Hematopoietic multipotent progenitor cell treated with erythropoietin and hydrocortisone succinate and interleukin-3 and kit ligand, for 6 days (in vitro differentiated cells): ENCODE measurements around the gene IFT57.
A peak's percentile ranks its signal among the peaks of the same experiment; 100 is the strongest.

ENCODE experiments used
- DNase-seq: peaks from one replicate; pipeline ENCODE4 v3.0.0-alpha.2; 2015

IFT57 gene

DNA sequence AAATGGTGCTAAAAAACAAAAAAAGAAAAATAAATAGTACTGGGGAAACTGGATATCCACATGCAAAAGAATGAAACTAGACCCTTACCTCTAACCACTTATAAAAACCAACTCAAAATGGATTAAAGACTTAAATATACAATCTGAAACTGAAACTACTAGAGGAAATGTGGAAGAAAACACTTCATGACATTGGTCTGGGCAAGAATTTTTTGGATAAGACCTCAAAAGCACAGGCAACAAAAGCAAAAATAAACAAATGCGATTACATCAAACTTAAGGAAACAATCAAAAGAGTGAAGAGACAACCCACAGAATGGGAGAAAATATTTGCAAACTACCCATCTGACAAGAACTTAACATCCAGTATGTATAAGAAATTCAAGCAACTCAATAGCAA lies 6.4 kb downstream of the IFT57 start:
- DNase-seq: no peak

DNA sequence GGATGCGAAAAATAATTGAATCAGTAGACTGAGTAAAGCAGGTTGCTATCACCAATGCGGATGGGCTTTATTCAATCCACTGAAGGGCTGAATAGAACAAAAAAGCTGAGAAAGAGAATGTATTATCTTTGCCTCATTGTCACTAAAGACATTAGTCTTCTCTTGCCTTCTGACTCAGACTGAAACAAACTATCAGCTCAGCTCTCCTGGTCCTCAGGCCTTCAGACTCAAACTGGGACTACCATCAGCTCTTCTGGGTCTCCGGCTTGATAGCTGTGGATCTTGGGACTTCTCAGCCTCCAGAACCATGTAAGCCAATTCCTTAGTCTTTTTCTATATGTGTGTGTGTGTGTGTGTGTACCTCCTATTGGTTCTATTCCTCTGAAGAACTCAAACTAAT lies 12.6 kb downstream of the IFT57 start:
- no peak for DNase-seq

DNA sequence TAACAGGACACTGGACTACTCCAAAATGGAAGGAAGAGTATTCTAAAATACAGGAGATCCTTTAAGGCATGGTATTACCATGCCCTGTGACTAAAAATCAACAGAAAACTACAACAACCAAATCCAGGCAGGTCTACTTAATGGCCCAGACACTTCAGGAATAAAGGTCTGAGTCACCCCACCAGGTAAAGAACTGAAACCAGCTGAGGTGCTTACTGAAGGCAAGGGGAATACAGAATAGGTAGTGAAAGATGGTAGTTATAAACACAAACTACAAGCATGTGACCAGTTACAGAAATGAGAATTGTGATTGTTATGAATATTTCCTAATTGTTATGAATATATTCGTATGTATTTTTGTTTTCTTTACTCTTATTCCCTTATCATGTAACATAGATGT lies 13.4 kb downstream of the IFT57 start:
- no peak for DNase-seq

DNA sequence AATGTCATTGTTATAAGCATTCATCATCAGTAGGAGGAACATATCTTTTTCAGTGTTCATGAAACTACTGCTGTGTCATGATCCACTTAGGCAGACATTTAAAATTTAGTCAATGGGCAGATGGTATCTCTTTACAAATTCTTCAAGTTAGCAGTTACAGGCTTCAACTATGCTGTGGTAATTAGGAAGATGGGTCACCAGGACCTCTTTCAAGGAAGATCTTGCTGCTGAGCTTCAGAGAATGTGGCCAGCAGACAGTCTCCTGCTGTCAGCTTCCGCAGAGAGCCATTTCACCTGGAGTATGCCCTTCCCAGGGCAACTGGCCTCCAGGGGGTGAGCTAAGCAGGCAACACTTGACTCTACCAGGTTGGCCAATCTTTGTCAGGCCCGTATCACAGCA lies 19.4 kb downstream of the IFT57 start:
- peak; percentile 23 for DNase-seq

DNA sequence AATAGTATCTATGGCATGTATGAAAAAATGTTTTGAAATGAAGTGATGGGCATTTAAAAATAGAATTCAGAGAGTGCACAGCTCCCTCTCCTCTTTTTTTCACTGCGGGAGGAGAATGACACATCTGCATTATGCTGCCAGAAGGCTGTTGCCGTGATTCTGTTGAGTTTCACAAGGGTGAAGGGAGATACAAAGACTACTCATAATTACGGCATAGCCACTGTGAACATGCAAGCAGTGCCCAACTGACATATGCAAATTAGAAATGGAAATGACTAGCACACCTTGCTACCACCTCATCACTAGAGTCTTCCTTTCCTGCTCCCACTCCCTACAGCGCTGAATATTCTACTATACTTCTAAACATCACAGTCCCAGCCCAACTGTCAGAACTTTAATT lies 20.1 kb downstream of the IFT57 start:
- DNase-seq: no peak

DNA sequence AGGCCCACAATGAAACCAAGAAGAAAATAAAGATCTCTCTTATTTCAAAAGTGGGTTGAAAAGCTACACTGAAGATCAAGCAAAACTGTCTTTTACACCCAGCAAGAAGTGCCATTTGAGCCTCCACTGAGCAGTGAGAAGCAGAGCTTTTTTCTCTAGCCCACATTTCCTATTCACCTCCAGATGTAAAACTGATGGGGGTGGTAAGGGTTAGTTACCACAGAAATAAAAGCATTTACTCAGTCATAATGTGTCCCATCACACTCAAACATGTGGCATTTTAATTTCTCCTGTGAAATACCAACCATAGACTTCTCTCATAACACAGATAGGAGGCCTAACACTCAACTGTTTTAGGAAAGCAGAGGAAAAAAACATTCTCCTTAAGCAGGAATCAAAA lies 21.0 kb downstream of the IFT57 start:
- no peak for DNase-seq

DNA sequence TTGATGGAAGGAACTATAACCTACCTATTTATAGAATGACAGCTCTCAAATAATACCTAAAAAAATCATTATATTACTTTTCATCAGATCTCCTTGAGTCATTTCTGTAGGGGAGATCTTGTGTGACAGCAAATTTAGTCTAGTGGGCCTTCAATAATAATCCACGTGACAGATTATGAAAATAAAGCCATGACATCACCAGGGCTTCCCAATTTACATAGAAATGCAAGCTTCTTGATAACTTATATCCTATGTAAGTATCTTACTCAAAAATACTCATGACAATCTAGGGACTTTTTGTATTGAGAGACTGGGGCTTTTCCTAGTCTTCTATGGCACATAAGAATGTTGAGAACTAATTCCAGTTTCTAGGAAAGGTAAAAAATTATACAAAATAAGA lies 21.6 kb downstream of the IFT57 start:
- no peak for DNase-seq

DNA sequence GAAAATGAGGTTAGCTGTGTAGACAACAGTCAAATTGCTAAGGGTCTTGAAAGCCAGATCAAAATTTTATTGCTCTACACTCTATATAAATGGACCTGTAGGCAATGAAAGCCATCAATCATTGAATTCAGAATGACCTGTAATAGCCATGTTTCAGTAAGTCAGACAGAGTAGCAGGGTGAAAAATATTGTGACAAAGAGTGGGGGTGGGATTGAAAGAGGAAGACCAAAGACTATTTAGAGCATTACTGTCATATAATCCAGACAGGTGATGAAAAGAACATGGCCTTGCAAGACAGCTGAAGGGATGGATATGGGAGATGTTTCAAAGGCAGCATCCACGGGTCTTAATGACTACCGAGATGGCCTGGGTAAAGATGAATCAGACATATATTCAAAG lies 22.2 kb downstream of the IFT57 start:
- no peak for DNase-seq

DNA sequence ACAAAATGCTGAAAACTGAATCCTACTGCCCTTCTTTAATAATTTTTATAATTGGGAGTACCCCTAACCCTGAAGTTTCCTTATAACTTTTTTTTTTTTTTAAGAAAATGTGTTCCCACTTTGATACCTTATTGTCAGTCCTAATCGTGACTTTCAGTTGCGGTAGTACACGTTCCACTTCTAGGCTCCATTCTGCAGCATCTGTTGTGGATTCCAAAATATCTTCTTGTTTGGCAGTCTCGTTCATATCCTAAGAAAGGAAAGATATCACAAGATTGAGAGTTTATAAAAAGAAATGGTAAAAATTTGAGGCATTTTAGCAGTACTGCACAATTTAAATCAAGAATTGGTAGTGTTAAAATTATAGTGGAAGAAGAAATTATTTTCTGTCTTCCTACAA lies 30.8 kb downstream of the IFT57 start:
- DNase-seq: no peak

DNA sequence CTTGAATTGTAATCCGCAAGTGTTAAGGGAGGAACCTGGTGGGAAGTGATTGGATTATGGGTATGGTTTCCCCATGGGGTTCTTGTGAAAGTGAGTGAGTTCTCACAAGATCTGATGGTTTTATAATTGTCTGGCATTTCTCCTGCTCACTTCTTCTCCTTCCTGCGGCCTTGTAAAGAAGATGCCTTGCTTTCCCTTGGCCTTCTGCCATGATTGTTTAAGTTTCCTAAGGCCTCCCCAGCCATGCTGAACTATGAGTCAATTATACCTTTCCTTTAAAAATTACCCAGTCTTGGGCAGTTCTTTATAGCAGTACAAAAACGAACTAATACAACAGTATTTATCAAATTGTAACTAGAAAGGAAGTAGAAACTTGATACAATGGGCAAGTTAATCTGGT lies 31.9 kb downstream of the IFT57 start:
- no peak for DNase-seq

DNA sequence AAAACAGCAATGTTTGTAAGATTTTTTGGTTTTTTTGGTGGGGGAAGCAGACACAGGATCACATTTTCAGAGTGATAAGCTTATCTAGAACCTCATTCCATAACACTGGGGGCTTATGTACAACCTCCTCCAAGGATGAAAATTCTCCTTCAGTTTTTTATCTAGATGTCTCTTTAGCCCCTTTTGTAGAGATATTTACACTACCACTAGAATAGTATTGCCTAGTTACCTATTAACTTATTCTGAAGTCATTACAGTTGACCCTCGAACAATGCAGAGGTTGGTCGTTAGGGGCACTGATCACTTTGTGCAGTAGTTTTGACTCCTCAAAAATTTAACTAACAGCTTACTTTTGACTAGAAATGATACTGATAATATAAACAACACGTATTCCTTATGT lies 32.8 kb downstream of the IFT57 start:
- no peak for DNase-seq

DNA sequence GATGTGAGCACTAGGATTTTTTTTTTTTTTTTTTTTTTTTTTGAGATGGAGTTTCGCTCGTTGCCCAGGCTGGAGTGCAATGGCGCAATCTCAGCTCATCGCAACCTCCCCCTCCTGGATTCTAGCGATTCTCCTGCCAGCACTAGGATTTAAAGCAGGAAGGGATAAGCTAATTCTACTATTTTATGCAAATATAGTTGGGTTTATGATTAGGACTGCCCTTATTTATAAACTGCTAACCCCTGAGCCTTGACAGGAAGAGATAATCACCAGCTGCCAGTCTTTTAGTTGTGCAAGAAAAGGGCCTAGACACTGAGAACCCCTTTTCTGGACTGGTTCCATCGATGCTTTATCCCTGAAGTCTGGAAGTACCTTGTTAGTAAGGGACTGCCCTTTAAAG lies 36.7 kb downstream of the IFT57 start:
- DNase-seq: no peak

DNA sequence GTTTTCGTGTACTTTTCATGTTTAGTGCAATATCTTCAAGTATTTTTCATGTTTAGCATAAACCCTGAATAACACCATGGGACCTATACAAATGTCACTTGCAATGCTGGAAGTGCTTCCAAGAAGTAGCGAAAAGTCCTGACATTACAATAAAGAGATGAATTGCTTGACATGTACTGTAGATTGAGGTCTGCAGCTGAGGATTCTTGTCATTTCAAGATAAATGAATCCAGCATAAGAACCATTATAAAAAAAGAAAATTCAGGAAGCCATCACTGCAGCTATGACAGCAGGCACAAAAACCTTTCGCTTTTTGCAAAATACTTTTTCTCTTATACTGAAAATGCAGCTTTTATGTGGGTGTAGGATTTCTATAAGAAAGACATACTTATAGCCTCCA lies 37.4 kb downstream of the IFT57 start:
- DNase-seq: no peak

DNA sequence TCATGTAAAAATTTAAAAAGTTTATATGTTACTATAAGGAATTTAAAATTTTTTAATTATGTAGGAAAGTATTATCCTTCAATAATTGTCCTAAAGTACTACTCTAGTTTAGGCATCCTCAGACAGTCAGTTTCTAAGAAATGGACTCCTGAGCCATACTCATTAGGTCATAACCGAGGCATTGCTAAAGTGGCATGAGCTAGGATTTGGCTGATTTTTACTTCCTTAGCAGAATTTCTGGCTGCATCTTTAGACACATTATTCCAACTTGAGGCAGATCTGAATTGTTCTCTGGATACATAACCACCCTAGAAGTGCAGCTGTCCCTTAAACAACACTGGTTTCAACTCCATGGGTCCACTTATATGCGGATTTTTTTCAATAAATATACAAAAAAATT lies 38.3 kb downstream of the IFT57 start:
- DNase-seq: no peak

DNA sequence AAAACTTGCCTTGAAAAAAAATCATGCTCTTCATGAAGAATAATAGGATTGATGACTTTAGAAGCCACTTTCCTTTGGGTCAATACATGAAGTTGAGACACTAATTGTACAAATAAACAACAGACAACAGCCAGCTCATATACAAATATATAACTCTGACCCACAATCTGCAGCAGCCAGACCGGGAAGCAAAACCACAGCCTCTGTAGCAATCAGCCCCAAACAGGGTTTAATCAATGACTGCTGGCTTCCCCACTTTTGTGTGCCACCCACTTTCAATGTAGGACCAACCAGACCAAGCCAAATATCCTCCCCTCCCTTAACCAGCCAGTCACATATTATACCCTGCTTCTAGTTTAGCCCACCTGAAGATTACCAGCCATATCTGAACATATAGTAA lies 39.0 kb downstream of the IFT57 start:
- DNase-seq: peak; percentile 91

DNA sequence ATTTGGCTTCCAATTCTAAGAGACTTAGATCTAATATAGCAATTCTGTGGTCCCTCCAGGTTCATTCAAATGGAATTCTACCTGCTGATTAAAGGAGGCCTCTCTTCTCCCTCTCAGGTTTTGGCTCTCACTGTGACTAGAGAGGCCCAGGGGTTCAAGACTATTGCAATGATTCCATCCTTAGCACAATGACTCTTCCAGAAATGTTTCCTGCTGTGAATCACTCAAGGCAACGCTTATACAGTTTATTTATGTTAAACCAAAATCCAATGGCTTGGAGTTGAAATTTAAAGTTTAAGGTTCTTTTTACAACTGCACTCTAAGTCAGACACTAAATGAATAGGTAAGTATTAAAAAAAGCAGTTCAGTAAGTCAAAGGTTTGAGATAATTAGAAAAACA lies 39.9 kb downstream of the IFT57 start:
- DNase-seq: no peak

DNA sequence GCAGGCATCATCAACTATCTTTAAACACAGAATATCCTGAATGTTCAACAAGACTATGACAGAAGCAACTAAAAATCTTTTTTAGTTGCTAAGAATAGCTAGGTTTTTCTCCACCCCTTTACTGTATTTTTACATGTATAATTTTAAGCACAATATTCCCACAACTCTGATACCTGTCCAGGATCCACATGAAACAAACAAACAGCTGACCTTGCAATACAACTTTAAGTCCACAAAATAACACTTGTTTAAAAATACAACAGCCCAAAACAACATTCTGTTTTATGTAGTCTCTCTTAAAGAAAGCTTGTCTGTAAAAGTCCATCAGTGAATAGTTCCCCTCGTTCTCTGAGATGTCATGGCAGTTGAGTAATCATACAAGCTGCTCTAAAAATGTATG lies 41.1 kb downstream of the IFT57 start:
- no peak for DNase-seq

DNA sequence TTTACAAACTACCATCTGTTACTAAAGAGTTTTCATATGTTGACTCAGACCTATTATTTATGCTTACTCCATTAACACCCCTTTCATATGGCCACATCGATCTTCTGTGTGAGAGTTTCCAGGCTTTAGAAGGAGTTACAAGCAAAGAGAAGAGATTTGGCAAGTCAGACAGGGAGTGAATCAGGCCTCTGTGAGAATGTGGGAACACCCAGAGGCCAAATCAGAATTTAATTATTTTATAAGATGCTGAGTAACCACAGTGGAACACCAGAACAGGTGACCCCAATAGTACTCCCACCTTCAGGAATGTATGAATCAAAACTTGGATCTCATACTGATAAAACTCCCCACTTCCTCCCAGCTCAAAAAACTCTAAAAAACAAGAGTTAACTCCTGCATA lies 42.0 kb downstream of the IFT57 start:
- DNase-seq: no peak

DNA sequence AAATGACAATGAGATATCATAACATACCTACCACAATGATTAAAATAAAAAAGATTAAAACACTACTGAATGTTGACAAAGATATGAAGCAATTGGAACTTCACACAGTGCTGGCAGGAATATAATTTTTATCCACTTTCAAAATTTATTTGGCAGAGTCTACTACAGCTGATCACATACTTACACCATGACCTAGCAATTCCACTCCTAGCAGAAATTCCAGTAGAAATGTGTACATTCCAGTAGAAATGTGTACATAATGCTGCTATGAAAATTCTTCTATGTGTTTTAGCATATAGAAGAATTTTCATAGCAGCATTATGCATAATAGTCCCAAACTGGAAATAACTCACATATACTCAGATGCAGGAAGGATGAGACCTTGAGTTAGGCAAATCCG lies 43.5 kb downstream of the IFT57 start:
- DNase-seq: no peak

DNA sequence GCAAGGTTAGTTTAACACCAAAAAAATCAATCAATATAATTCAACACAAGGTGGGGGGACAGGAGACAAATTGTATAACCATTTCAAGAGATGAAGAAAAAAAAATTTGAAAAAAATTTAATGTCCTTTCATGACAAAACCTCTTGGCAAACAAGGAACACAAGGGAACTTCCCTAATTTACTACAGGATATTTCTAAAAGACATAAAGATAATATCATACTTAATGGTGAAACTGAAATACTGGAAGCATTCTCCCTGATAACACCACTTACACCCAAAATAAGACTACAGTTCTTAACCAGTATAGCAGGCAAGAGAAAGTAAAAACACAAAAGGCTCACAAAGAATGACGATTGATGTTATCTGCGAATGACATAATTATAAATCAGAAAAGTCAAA lies 44.7 kb downstream of the IFT57 start:
- DNase-seq: peak; percentile 42

DNA sequence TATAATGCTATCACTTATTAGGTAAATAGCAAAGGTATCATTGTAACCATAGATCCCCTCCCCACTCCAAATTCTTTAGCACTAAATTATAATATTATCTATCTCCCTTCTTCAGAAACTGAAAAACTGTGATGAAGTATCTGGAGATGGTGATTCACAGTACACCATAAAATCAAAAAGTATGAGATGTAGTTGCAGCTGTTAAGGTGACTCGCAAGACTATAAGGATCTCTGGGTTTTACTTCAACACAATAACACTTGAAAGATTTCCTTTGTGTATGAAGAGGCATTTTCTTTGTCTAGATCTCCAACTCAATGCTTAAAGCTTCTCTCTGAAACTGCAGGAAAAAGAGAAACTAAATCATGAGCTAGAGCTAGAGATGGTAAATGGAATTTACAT lies 46.9 kb downstream of the IFT57 start:
- DNase-seq: no peak

DNA sequence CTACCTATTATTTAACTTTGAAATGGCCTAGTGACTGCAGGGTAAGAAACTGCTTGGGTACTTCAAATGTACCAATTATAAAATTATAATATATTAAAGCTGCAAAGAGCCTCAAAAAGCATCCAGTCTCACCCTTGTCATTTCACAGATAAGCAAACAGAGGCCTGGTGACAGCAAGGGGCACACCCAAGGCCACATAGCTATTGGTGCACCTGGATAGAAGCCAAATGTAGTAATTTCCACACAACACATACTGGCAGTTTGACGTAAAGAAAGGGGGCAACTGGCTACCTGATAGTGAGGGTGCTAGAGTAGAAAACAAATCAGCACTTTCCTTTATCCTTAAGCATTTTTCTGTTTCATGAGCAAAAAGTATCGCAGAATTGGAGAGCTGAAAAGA lies 51.1 kb downstream of the IFT57 start:
- peak; percentile 91 for DNase-seq

DNA sequence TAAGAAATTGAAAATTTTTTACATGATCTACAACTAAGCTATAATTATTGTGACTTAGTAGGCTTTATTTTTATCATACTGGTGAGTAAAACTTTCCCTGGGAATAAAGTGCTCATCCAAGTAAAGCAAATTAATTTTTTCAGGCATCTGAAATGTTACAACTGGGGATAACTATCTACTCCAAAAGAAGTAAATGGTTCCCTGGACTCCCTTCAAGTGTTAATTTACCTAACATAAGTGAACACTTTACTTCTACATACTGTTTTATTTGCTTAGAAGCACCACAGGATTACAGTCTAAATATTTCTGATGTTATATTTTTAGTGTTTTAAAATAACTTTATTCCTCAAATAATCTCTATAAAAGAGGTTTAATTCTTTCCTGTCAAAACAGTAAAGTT lies 57.8 kb downstream of the IFT57 start:
- no peak for DNase-seq

DNA sequence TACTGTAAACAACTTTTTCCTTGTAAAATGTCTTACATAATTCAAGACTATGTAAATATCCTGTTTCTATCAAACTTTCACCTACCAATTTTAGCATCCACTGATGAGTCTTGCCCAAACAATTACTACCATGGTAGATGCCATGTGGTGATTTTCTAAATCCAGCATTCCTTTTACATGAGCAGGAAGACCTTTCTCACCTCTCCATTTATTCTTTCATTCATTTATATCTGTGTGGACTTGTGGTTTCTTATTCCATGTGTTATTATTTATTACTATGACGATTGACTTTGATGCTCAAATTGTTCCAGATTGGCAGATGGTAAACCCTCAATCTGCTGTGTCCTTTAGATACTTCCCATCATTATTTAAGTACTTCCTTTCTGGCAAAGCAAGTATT lies 62.4 kb downstream of the IFT57 start:
- DNase-seq: no peak

DNA sequence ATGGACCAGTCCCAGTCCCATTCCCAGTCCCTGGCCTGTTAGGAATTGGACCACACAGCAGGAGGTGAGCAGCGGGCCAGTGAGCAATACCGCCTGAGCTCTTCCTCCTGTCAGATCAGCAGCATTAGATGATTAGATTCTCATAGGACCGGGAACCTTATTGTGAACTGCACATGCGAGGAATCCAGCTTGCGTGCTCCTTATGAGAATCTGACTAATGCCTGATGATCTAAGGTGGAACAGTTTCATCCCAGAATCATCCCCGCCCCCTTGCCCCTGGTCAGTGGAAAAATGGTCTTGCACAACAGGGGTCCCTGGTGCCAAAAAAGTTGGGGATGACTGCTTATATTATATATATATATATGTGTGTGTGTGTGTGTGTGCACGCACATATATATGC lies 63.1 kb downstream of the IFT57 start:
- no peak for DNase-seq

DNA sequence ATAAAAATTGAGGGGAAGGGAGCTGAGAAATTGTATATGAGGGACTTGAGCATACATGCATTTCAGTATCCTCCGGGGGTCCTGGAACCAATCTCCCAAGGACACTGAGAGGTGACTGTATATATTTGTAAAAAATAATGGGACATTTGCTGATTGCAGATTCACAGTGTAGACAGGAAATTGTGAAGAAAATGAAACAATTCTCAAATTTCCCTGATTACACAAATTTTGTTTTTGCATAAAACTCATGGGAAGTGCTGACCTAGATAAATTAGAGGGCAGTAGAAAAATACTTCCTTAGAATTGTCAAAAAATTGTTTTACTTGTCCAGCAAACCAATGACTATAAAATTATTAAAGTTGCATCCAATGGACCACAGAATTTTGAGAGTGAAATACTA lies 64.0 kb downstream of the IFT57 start:
- DNase-seq: no peak

DNA sequence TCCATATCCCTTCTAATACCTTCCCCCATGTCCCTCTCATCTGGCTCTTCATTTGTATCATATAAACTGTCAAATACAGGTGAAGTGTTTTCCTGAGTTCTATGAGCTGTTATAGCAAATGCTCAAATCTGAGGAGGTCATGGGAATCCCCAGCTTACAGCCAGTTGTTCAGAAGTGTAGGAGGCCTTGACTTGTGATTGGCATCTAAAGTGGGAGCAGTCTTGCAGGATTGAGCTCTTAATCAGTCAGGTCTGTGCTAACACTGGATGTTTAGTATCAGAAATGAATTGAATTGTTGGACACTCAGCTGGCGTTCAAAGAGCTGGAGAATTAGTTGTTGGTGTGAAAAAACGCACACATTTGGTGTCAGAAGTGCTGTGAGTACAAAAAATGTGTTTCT lies 65.0 kb downstream of the IFT57 start:
- DNase-seq: no peak
